Measurements from ENCODE around the gene MYH3. TPM values are rescaled to one million over a fixed set of nuclear protein-coding genes. Genes with fewer than 3 reads are reported as not detected.
"Not testable (repeated sequence)": the region's sequence is repeated elsewhere in the genome, so short reads cannot be mapped to it uniquely, and the experiment has no call there.

The MYH3 gene
- 10,246 TPM for total RNA-seq
- polyA plus RNA-seq (ENCODE audit: insufficient read depth in 1 of 8, insufficient read length in 8 of 8, low replicate concordance in 1 of 8), result over 10,000 TPM in 6 of 8 donors, 1,000 to 10,000 TPM in 2; 7,710 to 16,147 (median 12,206) TPM
- long read RNA-seq, donor 1, full-length matches to known transcripts, result 3,456 of 5,941 reads
- long read RNA-seq, donor 1, partial matches to known transcripts, result 2,457 of 5,941 reads
- long read RNA-seq, donor 1, other reads (novel, unspliced or antisense), result 28 of 5,941 reads
- long read RNA-seq, donor 2, full-length matches to known transcripts, result 546 of 830 reads
- long read RNA-seq, donor 2, partial matches to known transcripts, result 284 of 830 reads
- long read RNA-seq, donor 2, other reads (novel, unspliced or antisense), result 0 of 830 reads
- long read RNA-seq, donor 3, full-length matches to known transcripts, result 13,032 of 20,456 reads
- long read RNA-seq, donor 3, partial matches to known transcripts, result 7,128 of 20,456 reads
- long read RNA-seq, donor 3, other reads (novel, unspliced or antisense), result 296 of 20,456 reads
- long read RNA-seq, donor 4, full-length matches to known transcripts, result 1,588 of 3,927 reads
- long read RNA-seq, donor 4, partial matches to known transcripts, result 2,298 of 3,927 reads
- long read RNA-seq, donor 4, other reads (novel, unspliced or antisense), result 41 of 3,927 reads
- long read RNA-seq, donor 5, full-length matches to known transcripts, result 7,107 of 13,016 reads
- long read RNA-seq, donor 5, partial matches to known transcripts, result 5,769 of 13,016 reads
- long read RNA-seq, donor 5, other reads (novel, unspliced or antisense), result 140 of 13,016 reads
- long read RNA-seq, donor 6, full-length matches to known transcripts, result 12,000 of 19,678 reads
- long read RNA-seq, donor 6, partial matches to known transcripts, result 7,386 of 19,678 reads
- long read RNA-seq, donor 6, other reads (novel, unspliced or antisense), result 292 of 19,678 reads
- long read RNA-seq, donor 7, full-length matches to known transcripts, result 5,738 of 10,275 reads
- long read RNA-seq, donor 7, partial matches to known transcripts, result 4,502 of 10,275 reads
- long read RNA-seq, donor 7, other reads (novel, unspliced or antisense), result 35 of 10,275 reads
- long read RNA-seq, donor 8, full-length matches to known transcripts, result 3,536 of 6,409 reads
- long read RNA-seq, donor 8, partial matches to known transcripts, result 2,779 of 6,409 reads
- long read RNA-seq, donor 8, other reads (novel, unspliced or antisense), result 94 of 6,409 reads
- long read RNA-seq, donor 9, full-length matches to known transcripts, result 5,693 of 11,548 reads
- long read RNA-seq, donor 9, partial matches to known transcripts, result 5,800 of 11,548 reads
- long read RNA-seq, donor 9, other reads (novel, unspliced or antisense), result 55 of 11,548 reads
- long read RNA-seq, donor 10, full-length matches to known transcripts, result 6,783 of 13,596 reads
- long read RNA-seq, donor 10, partial matches to known transcripts, result 6,632 of 13,596 reads
- long read RNA-seq, donor 10, other reads (novel, unspliced or antisense), result 181 of 13,596 reads
- long read RNA-seq, donor 11, full-length matches to known transcripts, result 7,255 of 12,640 reads
- long read RNA-seq, donor 11, partial matches to known transcripts, result 5,272 of 12,640 reads
- long read RNA-seq, donor 11, other reads (novel, unspliced or antisense), result 113 of 12,640 reads

GRCh38 chr17:10657148-10657547 lies at the start of gene MYH3:
TSS of gene MYH3 (minus strand) at chr17:10657309. CDS start at chr17:10655064, 2,245 bp downstream.
- no peaks in the 10 kb centered on the region for H3K9me3 ChIP-seq (replicated peaks; ENCODE audit: control insufficient read depth, low read depth, low read length)
- H3K36me3 ChIP-seq (ENCODE audit: control insufficient read depth, insufficient read depth, low read length), result peaks cover 48% of the 10 kb centered on the region
- peak within 1 kb of the TSS; percentile 90 for H3K27ac ChIP-seq (ENCODE audit: low read length)
- peak within 1 kb of the TSS; percentile 49 for H3K4me3 ChIP-seq (ENCODE audit: low read length)
- 62% methylated on average over 13 of the region's 15 CpGs for WGBS (ENCODE audit: insufficient coverage)
- no peaks in the 10 kb centered on the region for H3K27me3 ChIP-seq (ENCODE audit: control insufficient read depth, insufficient read depth, low read length)
- H3K4me1 ChIP-seq (ENCODE audit: control insufficient read depth, insufficient read depth, low read length), result peaks cover 31% of the 10 kb centered on the region
- DNase-seq, result peak; percentile 86

- no peak for DNase-seq
Observed at GRCh38 chr17:10705727-10706126, 48.6 kb upstream of the MYH3 start.

GRCh38 chr17:10702574-10702973 lies 45.5 kb upstream of the MYH3 start:
- Histone ChIP-seq H3K27me3 (ENCODE audit: control insufficient read depth, insufficient read depth, low read length) (no peaks in the 10 kb centered on the region), H3K9me3 (replicated peaks; ENCODE audit: control insufficient read depth, low read depth, low read length) (no peaks in the 10 kb centered on the region), H3K4me3 (ENCODE audit: low read length) (no peak overlapping the region), H3K4me1 (ENCODE audit: control insufficient read depth, insufficient read depth, low read length) (peaks cover 7% of the 10 kb centered on the region), H3K36me3 (ENCODE audit: control insufficient read depth, insufficient read depth, low read length) (peaks cover 14% of the 10 kb centered on the region), H3K27ac (ENCODE audit: low read length) (no peak overlapping the region)
- 33% methylated on average over 1 of the region's 2 CpGs for WGBS (ENCODE audit: insufficient coverage)
- DNase-seq, result peak; percentile 24

More at GRCh38 chr17:10705727-10706126, 48.6 kb upstream of the MYH3 start:
- no peaks in the 10 kb centered on the region for H3K9me3 ChIP-seq (replicated peaks; ENCODE audit: control insufficient read depth, low read depth, low read length)
- H3K27me3 ChIP-seq (ENCODE audit: control insufficient read depth, insufficient read depth, low read length), result no peaks in the 10 kb centered on the region
- peaks cover 4% of the 10 kb centered on the region for H3K4me1 ChIP-seq (ENCODE audit: control insufficient read depth, insufficient read depth, low read length)
- peaks cover 37% of the 10 kb centered on the region for H3K36me3 ChIP-seq (ENCODE audit: control insufficient read depth, insufficient read depth, low read length)
- no peak overlapping the region for H3K27ac ChIP-seq (ENCODE audit: low read length)
- no peak overlapping the region for H3K4me3 ChIP-seq (ENCODE audit: low read length)
- 62% methylated on average over 3 of the region's 5 CpGs for WGBS (ENCODE audit: insufficient coverage)

- peaks cover 10% of the 10 kb centered on the region for H3K36me3 ChIP-seq (ENCODE audit: control insufficient read depth, insufficient read depth, low read length)
- H3K4me3 ChIP-seq (ENCODE audit: low read length), result no peak overlapping the region
- H3K27ac ChIP-seq (ENCODE audit: low read length), result no peak overlapping the region
- no CpG with 5 or more reads among the region's 1 CpG for WGBS (ENCODE audit: insufficient coverage)
- H3K4me1 ChIP-seq (ENCODE audit: control insufficient read depth, insufficient read depth, low read length), result peaks cover 12% of the 10 kb centered on the region
- H3K9me3 ChIP-seq (replicated peaks; ENCODE audit: control insufficient read depth, low read depth, low read length), result no peaks in the 10 kb centered on the region
- no peak for DNase-seq
- no peaks in the 10 kb centered on the region for H3K27me3 ChIP-seq (ENCODE audit: control insufficient read depth, insufficient read depth, low read length)
Observed at GRCh38 chr17:10699856-10700255, 42.7 kb upstream of the MYH3 start.

- H3K4me1 ChIP-seq (ENCODE audit: control insufficient read depth, insufficient read depth, low read length), result peaks cover 12% of the 10 kb centered on the region
- peak overlapping the region; percentile 97 for H3K4me3 ChIP-seq (ENCODE audit: low read length)
- WGBS (ENCODE audit: insufficient coverage), result no CpG with 5 or more reads among the region's 18 CpGs
- H3K9me3 ChIP-seq (replicated peaks; ENCODE audit: control insufficient read depth, low read depth, low read length), result no peaks in the 10 kb centered on the region
- H3K36me3 ChIP-seq (ENCODE audit: control insufficient read depth, insufficient read depth, low read length), result peaks cover 15% of the 10 kb centered on the region
- DNase-seq, result peak; percentile 43
- no peaks in the 10 kb centered on the region for H3K27me3 ChIP-seq (ENCODE audit: control insufficient read depth, insufficient read depth, low read length)
- H3K27ac ChIP-seq (ENCODE audit: low read length), result peak overlapping the region; percentile 93
Observed at GRCh38 chr17:10698096-10698818, 41.1 kb upstream of the MYH3 start.

GRCh38 chr17:10697092-10698081 lies 40.3 kb upstream of the MYH3 start, which contains the start of the genes ADPRM and SCO1:
TSS of gene ADPRM (plus strand) at chr17:10697594. CDS start at chr17:10704927, 7,333 bp downstream.
TSS of gene SCO1 (minus strand) at chr17:10697533. CDS start at chr17:10697507, 26 bp downstream.
- peak within 1 kb of the TSS; percentile 93 for H3K27ac ChIP-seq (ENCODE audit: low read length)
- peak within 1 kb of the TSS; percentile 97 for H3K4me3 ChIP-seq (ENCODE audit: low read length)
- no peaks in the 10 kb centered on the region for H3K9me3 ChIP-seq (replicated peaks; ENCODE audit: control insufficient read depth, low read depth, low read length)
- WGBS (ENCODE audit: insufficient coverage), result under 1% methylated on average over 77 of the region's 84 CpGs
- DNase-seq, result peak; percentile 99
- H3K36me3 ChIP-seq (ENCODE audit: control insufficient read depth, insufficient read depth, low read length), result peaks cover 17% of the 10 kb centered on the region
- no peaks in the 10 kb centered on the region for H3K27me3 ChIP-seq (ENCODE audit: control insufficient read depth, insufficient read depth, low read length)
- H3K4me1 ChIP-seq (ENCODE audit: control insufficient read depth, insufficient read depth, low read length), result peaks cover 9% of the 10 kb centered on the region

DNA sequence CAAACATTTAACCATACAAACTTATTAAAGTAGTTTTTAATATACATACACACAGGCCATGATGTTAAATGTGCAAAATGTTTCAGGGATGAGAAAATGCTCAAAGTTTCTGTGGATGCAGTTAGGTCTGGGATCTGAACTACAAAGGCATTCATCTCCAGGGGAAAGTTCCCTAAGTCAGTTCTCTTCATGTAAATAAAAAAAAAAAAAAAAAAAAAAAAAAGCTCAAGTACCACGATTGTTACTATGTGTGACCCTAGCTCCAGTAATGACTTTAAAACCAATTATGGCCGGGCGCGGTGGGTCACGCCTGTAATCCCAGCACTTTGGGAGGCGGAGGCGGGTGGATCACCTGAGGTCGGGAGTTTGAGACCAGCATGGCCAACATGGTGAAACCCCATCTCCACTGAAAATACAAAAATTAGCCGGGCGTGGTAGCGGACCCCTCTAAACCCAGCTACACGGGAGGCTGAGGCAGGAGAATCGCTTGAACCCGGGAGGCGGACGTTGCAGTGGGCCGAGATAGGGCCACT lies 38.8 kb upstream of the MYH3 start:
- H3K4me3 ChIP-seq (ENCODE audit: low read length); H3K27me3 ChIP-seq (ENCODE audit: control insufficient read depth, insufficient read depth, low read length); H3K9me3 ChIP-seq (replicated peaks; ENCODE audit: control insufficient read depth, low read depth, low read length); H3K27ac ChIP-seq (ENCODE audit: low read length); H3K4me1 ChIP-seq (ENCODE audit: control insufficient read depth, insufficient read depth, low read length); DNase-seq: not testable (repeated sequence)
- H3K36me3 ChIP-seq (ENCODE audit: control insufficient read depth, insufficient read depth, low read length), result peaks cover 22% of the 10 kb centered on the region
- 93% methylated on average over 13 of the region's 17 CpGs for WGBS (ENCODE audit: insufficient coverage)

GRCh38 chr17:10687499-10687898 lies 30.4 kb upstream of the MYH3 start:
- H3K9me3 ChIP-seq (replicated peaks; ENCODE audit: control insufficient read depth, low read depth, low read length), result no peaks in the 10 kb centered on the region
- H3K27me3 ChIP-seq (ENCODE audit: control insufficient read depth, insufficient read depth, low read length), result no peaks in the 10 kb centered on the region
- H3K4me1 ChIP-seq (ENCODE audit: control insufficient read depth, insufficient read depth, low read length), result no peaks in the 10 kb centered on the region
- peaks cover 37% of the 10 kb centered on the region for H3K36me3 ChIP-seq (ENCODE audit: control insufficient read depth, insufficient read depth, low read length)
- no peak for DNase-seq
- H3K27ac ChIP-seq (ENCODE audit: low read length), result no peak overlapping the region
- no CpG with 5 or more reads among the region's 2 CpGs for WGBS (ENCODE audit: insufficient coverage)
- H3K4me3 ChIP-seq (ENCODE audit: low read length), result no peak overlapping the region
